GM18951 (cell line): Measurements from ENCODE around the gene LCP2.

Experiments used
- POLR2A ChIP-seq: IDR thresholded peaks from 4 replicates; pipeline ENCODE4 v1.6.1; 2011; ENCODE audit warnings: mild to moderate bottlenecking; ENCODE audit not compliant: insufficient read length, insufficient read depth; ENCODE audit errors: extremely low read depth
- in situ Hi-C: fragments of 300-500 bp; cut with MboI; formaldehyde crosslinking; loops from one replicate; pipeline ENCODE4 v1.12.0; 2022; ENCODE audit warnings: low sequenced_read_pairs, mixed read lengths, inconsistent platforms; ENCODE audit not compliant: unreplicated experiment

LCP2 gene

DNA sequence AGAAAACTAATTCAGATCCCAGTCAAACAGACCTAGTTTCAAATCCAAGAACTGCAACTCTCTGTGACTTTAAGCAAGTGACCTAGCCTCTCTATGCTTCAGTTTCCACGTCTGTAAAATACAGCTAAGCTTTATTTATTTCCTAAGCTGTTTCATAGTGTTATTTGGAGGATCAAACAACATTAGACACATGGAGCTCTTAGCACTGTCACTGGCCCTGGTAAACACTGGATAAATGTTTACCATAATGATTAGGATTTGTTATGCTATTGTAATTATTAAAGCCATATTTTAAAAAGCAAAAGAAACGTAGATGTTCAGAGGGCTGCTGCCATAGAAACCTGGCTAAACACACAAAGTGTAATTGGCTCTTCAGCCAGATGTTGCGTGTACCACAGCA lies 91.4 kb downstream of the LCP2 start:
- in situ Hi-C loops = no loop called here
- TF ChIP-seq POLR2A = no peak

DNA sequence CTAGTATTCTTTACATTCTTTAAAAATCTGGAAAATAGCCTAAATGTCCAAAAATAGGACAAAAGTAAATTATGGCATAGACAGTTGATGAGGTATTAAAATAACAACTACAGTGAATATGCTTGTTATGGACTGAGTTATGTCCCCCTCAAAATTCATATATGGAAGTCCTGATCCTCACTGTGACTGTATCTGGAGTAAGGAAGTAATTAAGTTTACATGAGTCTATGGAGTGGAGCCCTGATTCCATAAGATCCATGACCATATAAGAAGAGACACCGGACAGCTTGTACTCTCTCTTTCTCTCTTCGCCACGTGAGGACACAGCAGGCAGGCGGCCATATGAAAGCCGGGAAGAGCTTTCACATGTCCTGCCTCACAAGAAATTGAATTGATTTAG lies 93.4 kb downstream of the LCP2 start:
- in situ Hi-C loops = no loop called here
- no peak for TF ChIP-seq POLR2A

GRCh38 chr5:170202117-170202516 lies 95.5 kb downstream of the LCP2 start:
- TF ChIP-seq POLR2A = no peak
- in situ Hi-C loops = no loop called here

- in situ Hi-C loops = no loop called here
- no peak for TF ChIP-seq POLR2A
These were observed 96.3 kb downstream of the LCP2 start for GRCh38 chr5:170201311-170201710.

DNA sequence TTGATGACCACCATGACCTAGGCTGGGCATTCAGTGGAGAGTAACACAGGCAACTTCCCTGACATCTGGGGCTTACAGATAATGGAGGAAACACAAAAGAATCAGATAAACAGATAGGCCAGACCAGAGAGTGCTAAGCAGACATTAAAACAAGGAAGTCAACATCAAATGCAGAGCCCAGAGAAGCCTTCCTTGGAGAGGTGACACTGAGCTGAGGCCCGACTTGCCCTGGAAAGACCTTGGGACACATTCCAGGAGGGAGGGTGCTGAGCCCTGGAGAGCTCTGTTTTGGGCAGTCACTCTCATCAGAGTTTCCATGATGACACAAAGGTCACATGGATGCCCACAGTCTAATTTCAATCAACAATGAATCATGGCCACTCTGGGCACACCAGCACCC lies 96.7 kb downstream of the LCP2 start:
- no peak for TF ChIP-seq POLR2A
- in situ Hi-C loops = no loop called here
